Astrocyte (in vitro differentiated cells and primary cell): ENCODE measurements around the gene EGLN3.

Experiments
- CTCF ChIP-seq: IDR thresholded peaks from 2 replicates; pipeline ENCODE4 v1.5.1; 2011; ENCODE audit warnings: low read depth, mild to moderate bottlenecking, inconsistent platforms, low read length, moderate library complexity; ENCODE audit not compliant: insufficient read depth
- EZH2 ChIP-seq: IDR thresholded peaks from 2 replicates; pipeline ENCODE4 v1.6.1; 2012; ENCODE audit warnings: mild to moderate bottlenecking, low read length, inconsistent platforms; ENCODE audit not compliant: insufficient read depth

GRCh38 chr14:33902363-33902762, 48.5 kb downstream of the EGLN3 start:
- TF ChIP-seq CTCF (no peak), EZH2 (no peak)
